Measurements from ENCODE around the gene RIPOR2.

Gene RIPOR2

GRCh38 chr6:24945054-24945453, 9.3 kb upstream of the RIPOR2 start:
- Histone ChIP-seq H3K4me3 (ENCODE audit: low read depth, low read length) (no peak overlapping the region), H3K9me3 (ENCODE audit: control insufficient read depth, insufficient read depth, low read depth, low read length) (no peaks in the 10 kb centered on the region; the same call in 1 of the 2 replicates), H3K27ac (ENCODE audit: extremely low read depth, low read depth, low read length) (no peak overlapping the region), H3K4me1 (ENCODE audit: control insufficient read depth, insufficient read depth, low read length) (no peaks in the 10 kb centered on the region), H3K36me3 (ENCODE audit: control insufficient read depth in 2 of 2, insufficient read depth in 1 of 2, low read length in 2 of 2) (no peaks in the 10 kb centered on the region)
- TF ChIP-seq ZNF654 (tag by site-specific recombination; IDR thresholded peaks at IDR 0.05; ENCODE audit: low read depth) (no peak), SETDB1 (IDR thresholded peaks at IDR 0.05; ENCODE audit: insufficient read length, low read length) (peak; percentile 97), CTCF (tag by site-specific recombination; IDR thresholded peaks at IDR 0.05) (no peak), PRDM10 (tag by site-specific recombination; IDR thresholded peaks at IDR 0.05) (no peak), ZNF571 (tag by site-specific recombination; IDR thresholded peaks at IDR 0.05) (no peak), ZBTB1 (tag by site-specific recombination; IDR thresholded peaks at IDR 0.05) (no peak), TRIM28 (IDR thresholded peaks at IDR 0.05; ENCODE audit: borderline replicate concordance, low read length) (peak; percentile 36; the same call in 1 of the 2 replicates), ZNF114 (tag by site-specific recombination; IDR thresholded peaks at IDR 0.05) (no peak), ZSCAN4 (tag by site-specific recombination; IDR thresholded peaks at IDR 0.05) (no peak), ZNF19 (tag by site-specific recombination; IDR thresholded peaks at IDR 0.05; ENCODE audit: low read depth) (no peak), SP7 (tag by site-specific recombination; IDR thresholded peaks at IDR 0.05) (no peak), ZNF529 (tag by site-specific recombination; IDR thresholded peaks at IDR 0.05; ENCODE audit: insufficient replicate concordance) (no peak), ZIC2 (tag by site-specific recombination; IDR thresholded peaks at IDR 0.05) (no peak), ZNF354C (tag by site-specific recombination; IDR thresholded peaks at IDR 0.05; ENCODE audit: borderline replicate concordance, low read depth) (no peak), ZNF362 (tag by site-specific recombination; IDR thresholded peaks at IDR 0.05) (0 out of 2 replicates have a peak, but pooled peaks have one; percentile 16)
- ChIA-PET POLR2A (no interaction called here), CTCF (interaction anchor here (2.1 to 2.7 kb wide), 2 partner anchors 12 to 46 kb away, joined by 4 to 25 read pairs; no protein-coding TSS in a partner anchor)

GRCh38 chr6:24943774-24944173, 8.0 kb upstream of the RIPOR2 start:
- no peak overlapping the region for H3K27ac ChIP-seq (ENCODE audit: extremely low read depth, low read depth, low read length)
- no peaks in the 10 kb centered on the region; the same call in 1 of the 2 replicates for H3K9me3 ChIP-seq (ENCODE audit: control insufficient read depth, insufficient read depth, low read depth, low read length)
- POLR2A ChIA-PET, result no interaction called here
- no peak overlapping the region for H3K4me3 ChIP-seq (ENCODE audit: low read depth, low read length)
- H3K36me3 ChIP-seq (ENCODE audit: control insufficient read depth in 2 of 2, insufficient read depth in 1 of 2, low read length in 2 of 2), result no peaks in the 10 kb centered on the region
- CTCF ChIA-PET, result interaction anchor here (0.8 to 2.7 kb wide), 3 partner anchors 10 to 48 kb away, joined by 3 to 25 read pairs (median 4); no protein-coding TSS in a partner anchor
- no peaks in the 10 kb centered on the region for H3K4me1 ChIP-seq (ENCODE audit: control insufficient read depth, insufficient read depth, low read length)
- no peak for TF ChIP-seq MEIS1 (CRISPR knock-in tag; IDR thresholded peaks at IDR 0.05; ENCODE audit: borderline replicate concordance)
- TF ChIP-seq ZBTB7A (tag by site-specific recombination; IDR thresholded peaks at IDR 0.05; ENCODE audit: low read depth), result no peak
- TF ChIP-seq ZFP69B (tag by site-specific recombination; IDR thresholded peaks at IDR 0.05), result no peak
- no peak for TF ChIP-seq ZNF223 (tag by site-specific recombination; IDR thresholded peaks at IDR 0.05)
- no peak for TF ChIP-seq ZNF785 (tag by site-specific recombination; IDR thresholded peaks at IDR 0.05)
- TF ChIP-seq ZIC2 (tag by site-specific recombination; IDR thresholded peaks at IDR 0.05), result no peak
- no peak for TF ChIP-seq REST (tag by site-specific recombination; IDR thresholded peaks at IDR 0.05)
- no peak for TF ChIP-seq ZNF221 (tag by site-specific recombination; IDR thresholded peaks at IDR 0.05; ENCODE audit: borderline replicate concordance)
- no peak for TF ChIP-seq ZBTB1 (tag by site-specific recombination; IDR thresholded peaks at IDR 0.05)
- TF ChIP-seq ZNF10 (tag by site-specific recombination; IDR thresholded peaks at IDR 0.05), result no peak
- TF ChIP-seq ZNF626 (tag by site-specific recombination; IDR thresholded peaks at IDR 0.05), result no peak
- TF ChIP-seq HOXC10 (CRISPR knock-in tag; IDR thresholded peaks at IDR 0.05), result no peak

All from HEK293 (cell line).